Spinal cord (tissue), 10 donors: Measurements from ENCODE around the gene KMT2D. TPM values are rescaled to one million over a fixed set of nuclear protein-coding genes. Genes with fewer than 3 reads are reported as not detected.

ENCODE experiments used
- DNase-seq, 6 donors: peaks; one replicate each; pipeline versions ENCODE4 v3.0.0 to v3.0.0-alpha.2; 2013 to 2015; ENCODE audit warnings: low spot score in 6 of 6, low read depth in 4 of 6
- H3K27ac ChIP-seq: one replicate; pipeline ENCODE4 v1.5.1; 2013; ENCODE audit warnings: low read depth, low read length, control low read depth
- H3K27me3 ChIP-seq: one replicate; pipeline ENCODE4 v1.6.1; 2013; ENCODE audit warnings: low read length; ENCODE audit not compliant: control insufficient read depth, insufficient read depth
- H3K36me3 ChIP-seq: one replicate; pipeline ENCODE4 v1.6.1; 2013; ENCODE audit warnings: low read length; ENCODE audit not compliant: control insufficient read depth, insufficient read depth
- H3K4me1 ChIP-seq: one replicate; pipeline ENCODE4 v1.6.1; 2013; ENCODE audit warnings: low read length; ENCODE audit not compliant: control insufficient read depth, insufficient read depth
- H3K4me3 ChIP-seq: one replicate; pipeline ENCODE4 v1.5.1; 2013; ENCODE audit warnings: low read depth, low read length, control low read depth
- H3K9me3 ChIP-seq: one replicate; pipeline ENCODE4 v1.6.1; 2013; ENCODE audit warnings: low read length; ENCODE audit not compliant: control insufficient read depth, insufficient read depth
- WGBS: methylation state at CpG from one replicate; pipeline ENCODE4 v1.1.5; 2013; ENCODE audit warnings: missing lambda C conversion rate; ENCODE audit not compliant: insufficient coverage; 5-methylcytosine and 5-hydroxymethylcytosine counted together
- polyA plus RNA-seq, 2 donors: library from polyadenylated mRNA; unstranded; fragments of 120-200 nt; gene quantifications; one replicate each; pipeline ENCODE4 v1.2.1, GENCODE V29; 2013; ENCODE audit not compliant: insufficient read length in 2 of 2
- total RNA-seq, 2 donors: library from RNA; depleted of rRNA in 1 of 2; stranded (reverse); fragments of 120-200 nt in 1 of 2; fragments of >200 nt in 1 of 2; gene quantifications; one replicate each; pipeline versions ENCODE4 v1.2.3 to v1.2.4, GENCODE V29; 2013 to 2014
- donor health status: healthy.

Gene KMT2D
- total and polyA plus RNA-seq, 4 donors, result 27.2 to 43.2 (median 40.6) TPM

GRCh38 chr12:49054524-49054923 is 6.1 kb downstream of the KMT2D start:
- Histone ChIP-seq H3K4me1 (peaks cover 35% of the 10 kb centered on the region), H3K4me3 (no peak overlapping the region), H3K27ac (no peak overlapping the region), H3K27me3 (no peaks in the 10 kb centered on the region), H3K36me3 (peaks cover 54% of the 10 kb centered on the region), H3K9me3 (no peaks in the 10 kb centered on the region)
- no peak for DNase-seq
- 97% methylated on average over 10 of the region's 10 CpGs for WGBS

DNA sequence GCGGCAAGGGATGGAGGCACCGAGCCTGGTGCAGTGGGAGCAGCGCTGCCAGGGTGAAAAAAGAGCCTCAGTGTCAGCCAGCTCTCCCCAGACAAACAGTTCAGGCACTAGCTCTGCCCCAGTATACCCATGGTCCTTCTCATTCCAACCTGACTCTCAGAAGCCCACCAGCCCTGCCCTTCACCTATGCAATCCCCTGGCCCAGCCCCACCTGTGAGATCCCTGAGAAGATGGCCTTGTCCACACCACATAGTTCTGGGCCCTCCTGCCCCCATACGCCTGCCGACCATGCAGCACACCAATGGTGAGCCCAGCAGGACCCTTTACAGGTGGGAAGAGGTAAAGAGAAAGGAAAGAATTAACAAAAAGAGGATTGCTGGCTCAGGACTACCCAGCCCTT is 6.5 kb downstream of the KMT2D start:
- H3K36me3 ChIP-seq, result peaks cover 58% of the 10 kb centered on the region
- H3K27me3 ChIP-seq, result no peaks in the 10 kb centered on the region
- 97% methylated on average over 3 of the region's 5 CpGs for WGBS
- DNase-seq, result no peak
- H3K9me3 ChIP-seq, result no peaks in the 10 kb centered on the region
- peaks cover 31% of the 10 kb centered on the region for H3K4me1 ChIP-seq
- H3K4me3 ChIP-seq, result no peak overlapping the region
- no peak overlapping the region for H3K27ac ChIP-seq

DNA sequence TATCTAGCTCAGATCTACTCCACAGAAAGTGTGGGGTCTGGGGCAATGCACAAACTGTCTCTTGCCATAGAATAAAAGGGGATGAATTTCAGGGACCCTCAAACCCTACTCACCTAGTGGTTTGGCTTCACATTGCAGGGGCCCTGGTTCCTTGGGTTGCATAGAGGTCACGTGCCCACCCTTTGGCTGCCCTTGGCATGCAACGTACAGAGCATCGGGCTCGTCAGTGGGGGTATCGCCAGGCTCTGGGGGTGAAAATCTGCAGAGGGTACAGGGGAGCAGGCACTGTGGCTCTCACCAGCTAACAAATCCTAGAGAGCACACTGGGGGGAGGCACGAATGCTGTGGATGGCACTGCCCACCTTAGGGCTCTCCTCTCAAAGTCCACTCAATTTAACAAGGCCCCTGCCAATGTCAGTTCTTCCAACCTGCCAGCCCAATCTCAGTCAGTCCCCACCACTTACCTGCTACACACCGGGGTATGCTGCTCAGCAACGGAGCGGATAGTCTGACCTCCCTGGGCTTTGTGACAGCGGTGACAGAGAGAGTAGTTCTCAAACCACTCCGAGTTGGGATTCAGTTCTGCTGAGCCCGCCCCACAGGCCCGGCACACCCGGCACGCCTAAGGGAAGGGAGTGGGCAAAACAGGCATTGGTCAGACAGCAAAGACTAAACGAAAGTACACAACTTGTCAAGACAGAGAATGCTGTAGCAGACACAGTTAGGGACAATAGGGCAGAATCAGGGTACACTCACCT is 8.0 kb downstream of the KMT2D start:
- H3K4me3 ChIP-seq, result no peak overlapping the region
- 92% methylated on average over 16 of the region's 16 CpGs for WGBS
- DNase-seq, result no peak
- peaks cover 17% of the 10 kb centered on the region for H3K4me1 ChIP-seq
- H3K27me3 ChIP-seq, result no peaks in the 10 kb centered on the region
- H3K36me3 ChIP-seq, result peaks cover 70% of the 10 kb centered on the region
- no peaks in the 10 kb centered on the region for H3K9me3 ChIP-seq
- no peak overlapping the region for H3K27ac ChIP-seq

DNA sequence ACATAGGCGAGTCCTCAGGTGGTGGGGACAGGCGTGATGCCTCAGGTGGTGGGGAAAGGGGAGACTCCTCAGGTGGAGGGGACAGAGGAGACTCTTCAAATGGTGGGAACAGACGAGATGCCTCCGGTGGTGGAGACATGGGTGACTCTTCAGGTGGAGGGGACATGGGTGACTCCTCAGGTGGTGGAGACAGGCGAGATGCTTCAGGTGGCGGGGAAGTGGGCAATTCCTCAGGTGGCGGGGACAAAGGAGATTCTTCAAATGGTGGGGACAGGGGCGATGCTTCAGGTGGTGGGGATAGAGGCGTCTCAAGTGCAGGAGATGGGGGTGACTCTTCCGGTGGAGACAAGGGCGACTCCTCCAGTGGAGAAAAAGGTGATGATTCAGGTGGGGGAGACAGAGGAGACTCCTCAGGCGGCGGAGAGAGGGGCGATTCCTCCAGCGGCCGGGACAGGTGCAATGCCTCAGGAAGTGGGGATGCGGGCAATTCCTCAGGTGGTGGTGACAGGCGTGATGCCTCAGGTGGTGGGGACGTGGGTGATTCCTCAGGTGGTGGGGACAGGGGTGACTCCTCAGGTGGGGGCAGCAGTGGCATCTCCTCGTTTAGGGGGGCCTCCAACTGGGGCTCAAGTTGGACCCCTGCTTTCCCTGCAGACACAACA is 8.7 kb downstream of the KMT2D start:
- Histone ChIP-seq H3K27ac (no peak overlapping the region), H3K27me3 (no peaks in the 10 kb centered on the region), H3K36me3 (peaks cover 77% of the 10 kb centered on the region), H3K9me3 (no peaks in the 10 kb centered on the region), H3K4me3 (no peak overlapping the region), H3K4me1 (peaks cover 9% of the 10 kb centered on the region)
- DNase-seq, result no peak
- WGBS, result 96% methylated on average over 18 of the region's 20 CpGs

DNA sequence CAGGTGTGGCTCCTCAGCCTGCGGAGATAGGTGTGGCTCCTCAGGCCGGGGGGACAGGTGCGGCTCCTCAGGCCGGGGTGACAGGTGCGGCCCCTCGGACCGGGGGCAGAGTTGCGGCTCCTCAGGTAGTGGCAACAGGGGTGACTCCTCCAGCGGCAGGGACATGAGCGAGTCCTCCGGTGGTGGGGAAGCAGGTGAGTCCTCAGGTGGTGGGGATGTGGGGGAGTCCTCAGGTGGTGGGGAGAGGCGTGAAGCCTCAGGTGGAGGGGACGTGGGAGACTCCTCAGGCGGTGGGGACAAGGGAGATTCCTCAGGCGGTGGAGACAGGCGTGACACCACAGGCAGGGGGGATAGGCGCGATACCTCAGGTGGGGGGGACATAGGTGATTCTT is 9.2 kb downstream of the KMT2D start:
- no peak for DNase-seq
- Histone ChIP-seq H3K36me3 (peaks cover 83% of the 10 kb centered on the region), H3K4me3 (no peak overlapping the region), H3K4me1 (peaks cover 8% of the 10 kb centered on the region), H3K27me3 (no peaks in the 10 kb centered on the region), H3K27ac (no peak overlapping the region), H3K9me3 (no peaks in the 10 kb centered on the region)
- 96% methylated on average over 18 of the region's 18 CpGs for WGBS

- no peaks in the 10 kb centered on the region for H3K27me3 ChIP-seq
- H3K27ac ChIP-seq, result no peak overlapping the region
- peaks cover 6% of the 10 kb centered on the region for H3K4me1 ChIP-seq
- DNase-seq, result no peak
- H3K36me3 ChIP-seq, result peaks cover 89% of the 10 kb centered on the region
- H3K9me3 ChIP-seq, result no peaks in the 10 kb centered on the region
- WGBS, result 94% methylated on average over 9 of the region's 13 CpGs
- no peak overlapping the region for H3K4me3 ChIP-seq
These were observed 9.9 kb downstream of the KMT2D start for GRCh38 chr12:49050507-49051372.

DNA sequence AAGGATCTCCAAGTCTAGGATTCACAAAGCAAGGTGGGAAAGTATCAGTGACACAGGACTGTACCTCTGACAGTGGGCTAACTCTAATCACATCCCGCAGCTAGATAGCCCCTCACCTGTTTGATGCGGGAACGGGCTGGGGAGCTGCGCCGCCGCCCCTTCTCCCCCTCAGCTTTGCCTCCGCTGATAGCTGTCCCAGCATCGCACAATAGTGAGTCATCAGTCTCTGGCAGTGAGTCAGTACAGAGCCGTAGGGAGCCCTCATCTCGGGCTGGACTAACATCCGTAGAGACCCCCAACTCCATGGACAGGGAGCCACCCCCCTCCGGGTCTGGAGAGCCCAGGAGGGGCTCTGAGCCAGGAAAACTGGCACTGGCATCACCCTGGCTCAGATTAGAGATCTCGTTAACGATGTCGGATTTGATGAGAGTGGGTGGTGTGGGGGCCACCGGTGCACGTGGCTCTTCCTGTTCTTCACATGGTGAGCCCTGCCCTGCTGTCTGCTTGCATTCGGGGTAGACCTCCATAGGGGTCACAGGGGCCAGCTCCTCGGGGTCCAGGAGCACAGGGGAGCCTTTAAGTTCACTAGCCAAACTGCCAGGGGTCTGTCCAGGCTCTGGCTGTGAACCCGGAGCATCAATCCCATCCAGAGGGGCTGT is 10.9 kb downstream of the KMT2D start:
- no peak overlapping the region for H3K27ac ChIP-seq
- DNase-seq, result no peak
- no peaks in the 10 kb centered on the region for H3K9me3 ChIP-seq
- 91% methylated on average over 20 of the region's 20 CpGs for WGBS
- no peak overlapping the region for H3K4me3 ChIP-seq
- no peaks in the 10 kb centered on the region for H3K27me3 ChIP-seq
- H3K4me1 ChIP-seq, result no peaks in the 10 kb centered on the region
- peaks cover 97% of the 10 kb centered on the region for H3K36me3 ChIP-seq

DNA sequence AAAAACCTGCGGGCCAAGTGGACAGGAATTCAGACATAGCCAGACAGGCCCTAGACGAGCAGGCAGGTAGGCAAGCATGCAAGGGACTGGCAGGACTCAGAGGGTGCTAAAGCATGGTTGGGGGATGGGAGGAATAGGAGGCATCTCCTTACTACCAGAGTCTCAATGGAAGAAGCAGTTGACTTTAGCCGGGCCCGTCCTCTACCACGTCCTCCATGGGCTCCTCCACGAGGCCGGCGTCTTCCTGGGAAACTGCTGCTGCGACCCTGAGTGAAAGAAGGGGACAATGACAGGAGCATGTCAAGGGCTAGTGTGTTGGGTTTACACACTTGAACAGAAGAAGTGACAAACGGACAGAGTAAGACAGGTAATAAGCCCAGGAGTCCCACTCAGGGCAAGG is 11.6 kb downstream of the KMT2D start:
- H3K4me1 ChIP-seq, result no peaks in the 10 kb centered on the region
- WGBS, result 92% methylated on average over 10 of the region's 10 CpGs
- H3K36me3 ChIP-seq, result peaks cover 97% of the 10 kb centered on the region
- no peak overlapping the region for H3K4me3 ChIP-seq
- H3K27me3 ChIP-seq, result no peaks in the 10 kb centered on the region
- no peak overlapping the region for H3K27ac ChIP-seq
- no peak for DNase-seq
- H3K9me3 ChIP-seq, result no peaks in the 10 kb centered on the region

- DNase-seq, result no peak
- no peak overlapping the region for H3K4me3 ChIP-seq
- no peaks in the 10 kb centered on the region for H3K9me3 ChIP-seq
- 88% methylated on average over 7 of the region's 12 CpGs for WGBS
- no peaks in the 10 kb centered on the region for H3K27me3 ChIP-seq
- H3K27ac ChIP-seq, result no peak overlapping the region
- peaks cover 97% of the 10 kb centered on the region for H3K36me3 ChIP-seq
- no peaks in the 10 kb centered on the region for H3K4me1 ChIP-seq
These were observed 14.3 kb downstream of the KMT2D start for GRCh38 chr12:49046129-49046895.
